HG03571 (cell line): ENCODE results near the gene PCTP.
A peak's percentile ranks its signal among the peaks of the same experiment; 100 is the strongest.

Experiments
- ATAC-seq: cut with Tn5 transposase; IDR thresholded peaks from one replicate; pipeline ENCODE4 v1.9.1; 2021; ENCODE audit not compliant: unreplicated experiment

PCTP gene

DNA sequence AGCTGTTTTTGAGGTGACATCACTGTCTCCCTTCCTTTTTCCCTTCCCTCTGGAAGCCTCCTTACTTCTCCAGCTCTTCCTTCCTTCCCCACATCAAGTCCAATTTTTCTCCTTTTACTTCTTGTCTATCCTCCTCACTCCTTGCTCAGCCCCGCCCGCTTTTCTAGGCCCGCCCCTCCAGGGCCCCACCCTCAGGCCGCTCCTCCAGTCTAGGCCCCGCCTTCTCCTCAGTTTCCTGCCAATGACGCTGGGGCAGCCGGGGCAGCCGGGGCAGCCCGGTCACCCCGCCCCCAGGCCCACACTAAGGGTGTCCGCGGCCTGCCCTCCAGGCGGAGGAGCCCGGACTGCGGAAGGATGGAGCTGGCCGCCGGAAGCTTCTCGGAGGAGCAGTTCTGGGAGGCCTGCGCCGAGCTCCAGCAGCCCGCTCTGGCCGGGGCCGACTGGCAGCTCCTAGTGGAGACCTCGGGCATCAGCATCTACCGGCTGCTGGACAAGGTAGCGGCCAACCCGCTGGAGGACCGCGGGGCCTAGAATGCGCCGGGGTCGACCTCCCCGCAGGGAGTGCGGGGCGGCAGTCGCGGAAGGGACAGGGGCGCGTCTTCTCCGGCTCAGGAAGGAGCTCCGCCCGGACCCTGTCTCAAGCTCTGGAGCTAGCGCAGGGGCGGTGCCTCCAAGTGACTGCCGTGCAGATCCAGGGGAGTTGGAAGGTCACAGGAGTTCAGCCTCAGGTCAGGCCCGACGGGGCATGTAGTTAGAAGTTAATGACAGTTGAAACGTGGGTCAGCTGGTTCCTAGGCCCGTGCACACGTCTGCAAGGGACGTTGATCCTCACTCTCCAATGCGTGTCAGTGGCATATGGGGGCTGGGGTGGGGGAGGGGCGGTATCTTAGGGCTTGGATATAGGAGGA is at the start of gene PCTP:
Gene PCTP (plus strand): TSS at position 302 of the 908 bp plus-strand sequence. CDS start 53 bp downstream, at position 355.
- ATAC-seq, result peak; percentile 99

DNA sequence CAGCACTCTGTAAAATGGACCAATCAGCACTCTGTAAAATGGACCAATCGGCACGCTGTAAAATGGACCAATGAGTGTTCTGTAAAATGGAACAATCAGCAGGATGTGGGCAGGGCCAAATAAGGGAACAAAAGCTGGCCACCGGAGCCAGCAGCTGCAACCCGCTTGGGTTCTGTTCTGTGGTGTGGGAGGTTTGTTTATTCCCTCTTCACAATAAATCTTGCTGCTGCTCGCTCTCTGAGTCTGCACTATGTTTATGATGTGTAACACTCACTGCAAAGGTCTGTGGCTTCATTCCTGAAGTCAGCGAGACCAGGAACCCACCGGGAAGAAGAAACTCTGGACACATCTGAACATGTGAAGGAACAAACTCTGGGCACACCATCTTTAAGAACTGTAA is 48.7 kb upstream of the PCTP start:
- ATAC-seq, result no peak

- ATAC-seq, result no peak
Measured at GRCh38 chr17:55704401-55704800, 46.5 kb upstream of the PCTP start.

- no peak for ATAC-seq
Measured at GRCh38 chr17:55705847-55706246, 45.0 kb upstream of the PCTP start.

DNA sequence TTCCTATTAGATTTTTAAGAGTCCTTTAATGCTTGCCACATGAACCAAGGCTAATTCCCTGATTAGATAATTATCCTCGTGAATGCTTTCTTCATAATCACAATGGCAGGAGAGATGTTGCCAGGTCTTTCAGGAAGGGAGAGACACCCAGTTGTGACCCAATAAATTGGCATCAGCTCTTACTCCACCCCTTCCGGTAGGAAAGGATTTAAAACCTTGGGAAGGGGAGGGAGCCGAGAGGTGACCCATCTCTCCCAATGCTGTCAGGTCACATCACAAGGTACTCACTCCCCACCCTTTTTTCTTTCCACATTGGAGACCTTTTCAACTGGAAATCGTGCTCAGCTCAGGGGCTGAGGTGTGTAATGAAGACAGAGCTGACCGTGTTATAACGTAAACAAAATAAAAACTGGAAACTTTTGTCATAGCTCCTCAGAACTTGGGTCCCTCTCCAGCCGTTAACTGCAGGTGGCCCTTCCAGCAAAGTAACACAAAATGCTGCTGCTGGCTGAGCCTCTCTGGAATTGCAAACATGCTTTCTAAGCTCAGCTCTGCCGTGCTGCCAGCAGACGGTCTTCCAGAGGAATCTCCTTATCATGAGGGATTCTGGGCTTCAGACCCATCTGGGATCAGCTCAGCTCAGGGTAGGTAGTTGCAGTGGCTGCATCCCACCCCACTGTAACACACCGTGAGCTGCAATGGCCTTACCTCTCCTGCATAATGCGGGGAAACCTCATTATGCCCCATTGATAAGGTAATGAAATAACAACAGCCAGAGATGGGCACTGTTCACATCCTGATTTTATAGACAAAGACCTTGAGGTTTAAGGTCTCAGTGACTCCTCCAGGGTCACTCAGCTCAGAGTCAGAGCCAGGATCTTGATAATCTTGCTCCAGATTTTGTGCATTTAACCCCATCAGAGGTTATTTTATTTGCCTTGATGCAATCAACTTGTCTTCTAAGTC is 43.8 kb upstream of the PCTP start:
- ATAC-seq, result no peak

GRCh38 chr17:55708175-55708974 is 42.5 kb upstream of the PCTP start:
- ATAC-seq, result no peak

- no peak for ATAC-seq
Measured at GRCh38 chr17:55709440-55709839, 41.4 kb upstream of the PCTP start.

DNA sequence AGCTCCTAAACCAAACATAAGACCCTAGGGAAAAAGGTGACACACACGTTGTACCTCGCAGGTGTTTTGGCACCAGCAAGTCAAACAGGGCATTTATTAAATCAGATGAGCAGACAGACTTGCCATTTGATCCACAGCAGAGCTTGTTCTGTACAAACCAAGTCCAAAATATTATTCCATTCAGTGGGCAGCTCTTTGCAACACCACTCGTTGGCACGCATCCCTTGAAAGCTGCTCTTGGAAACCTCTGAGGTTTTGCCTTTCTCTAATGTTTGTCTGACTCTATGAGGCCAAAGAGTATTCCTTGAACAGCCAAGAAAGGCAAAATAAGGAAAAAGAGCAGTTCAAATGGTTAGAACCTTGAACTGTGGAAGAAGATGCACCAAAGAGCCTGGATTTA is 40.9 kb upstream of the PCTP start:
- no peak for ATAC-seq

- ATAC-seq, result no peak
Measured at GRCh38 chr17:55710410-55710809, 40.4 kb upstream of the PCTP start.

DNA sequence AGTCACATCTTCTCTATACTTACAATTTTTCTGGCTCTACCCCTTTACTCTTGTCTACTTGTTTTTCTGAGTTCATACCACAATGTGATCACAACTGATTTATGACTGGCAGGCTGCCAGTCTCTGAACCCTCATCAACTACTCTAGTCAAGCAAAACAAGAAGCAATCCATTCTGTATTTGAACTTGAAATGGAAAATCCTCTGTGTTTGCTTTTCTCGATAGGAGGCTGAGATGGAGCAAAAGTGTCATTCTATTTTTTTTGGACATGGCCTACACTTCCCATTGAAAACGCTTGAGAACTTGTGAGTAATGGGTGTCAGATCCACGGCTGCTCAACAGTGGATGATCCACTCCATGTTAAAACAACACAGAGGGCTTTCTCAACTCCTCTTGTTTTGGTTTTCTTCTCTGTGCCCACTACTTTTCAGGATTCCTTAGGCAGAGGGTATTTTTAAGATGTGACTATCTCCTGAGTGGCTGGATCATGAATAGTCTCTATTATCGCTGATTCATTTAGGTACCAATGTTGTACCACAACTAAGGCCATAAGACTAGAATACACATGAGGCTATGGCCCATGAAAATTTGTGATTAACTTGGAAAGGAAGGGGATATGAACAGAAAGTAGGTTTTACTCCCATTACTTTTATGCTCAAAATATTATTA is 39.9 kb upstream of the PCTP start:
- ATAC-seq, result no peak

DNA sequence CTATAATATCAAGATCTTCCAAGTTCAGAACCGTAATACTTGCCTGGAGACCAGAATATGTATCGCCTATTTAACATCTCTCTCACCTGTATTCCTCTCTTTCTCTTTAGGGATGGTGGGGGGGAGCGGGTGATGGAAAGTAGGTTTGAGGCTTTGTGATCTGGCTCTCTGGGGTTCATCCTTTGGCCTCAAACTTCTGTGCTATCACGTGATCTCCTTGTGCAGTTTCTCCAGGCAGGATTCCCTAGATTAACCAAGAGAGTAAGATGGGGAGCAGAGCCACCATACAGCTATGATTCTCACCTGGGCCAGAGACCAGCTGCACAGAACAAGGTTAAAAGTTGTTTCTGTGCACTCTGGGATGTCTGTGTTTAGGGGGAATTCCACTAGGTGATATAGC is 33.4 kb upstream of the PCTP start:
- ATAC-seq, result no peak

- peak; percentile 57 for ATAC-seq
Measured at GRCh38 chr17:55717898-55718735, 32.7 kb upstream of the PCTP start.

DNA sequence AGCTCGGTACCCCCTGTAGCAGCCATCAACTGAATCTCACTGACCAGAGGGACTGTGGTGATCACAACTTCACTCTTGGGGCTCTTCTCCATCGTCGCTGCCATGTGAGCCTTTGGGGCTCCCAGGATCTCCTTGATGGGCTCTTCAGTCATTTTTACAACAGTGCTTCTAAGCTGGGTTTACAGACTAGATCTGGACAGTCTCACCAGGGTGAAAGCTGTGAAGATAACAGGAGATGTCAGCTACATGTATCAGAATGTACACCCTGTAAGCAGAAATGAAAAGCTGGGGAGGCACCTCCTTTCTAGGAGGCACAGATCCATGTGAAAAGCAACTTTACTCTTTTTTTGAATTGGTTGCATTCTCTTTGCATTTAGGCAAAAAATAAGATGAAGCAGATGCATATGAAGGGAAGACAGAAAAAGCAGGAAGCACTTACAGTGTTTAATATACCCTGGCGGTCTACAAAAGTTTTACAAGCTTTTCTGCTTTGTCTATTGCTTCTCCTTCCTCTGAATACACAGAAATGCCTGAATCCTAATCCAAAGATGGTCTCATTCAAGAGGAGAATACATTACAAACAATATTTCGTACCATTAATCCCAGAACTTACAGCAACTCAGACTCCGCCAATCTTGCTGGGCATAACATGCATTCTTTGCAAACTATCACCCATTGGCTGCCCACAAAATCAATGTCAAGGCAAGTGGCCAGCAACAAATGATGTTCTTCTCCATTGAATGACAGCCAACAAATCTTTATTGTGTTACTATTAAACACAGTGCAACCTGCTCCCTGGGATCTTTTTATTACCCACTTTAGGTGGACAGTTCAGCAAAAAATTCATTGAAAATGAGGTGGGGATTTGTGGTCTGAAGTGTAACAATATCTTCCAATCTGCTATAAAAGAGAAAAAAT is 29.7 kb upstream of the PCTP start:
- ATAC-seq, result no peak

GRCh38 chr17:55722016-55722736 is 28.7 kb upstream of the PCTP start:
- no peak for ATAC-seq

- no peak for ATAC-seq
Measured at GRCh38 chr17:55722742-55723487, 27.9 kb upstream of the PCTP start, which contains the start of gene TMEM100. Gene TMEM100 (minus strand): TSS chr17:55722864. CDS start chr17:55721070, 1,794 bp downstream.

DNA sequence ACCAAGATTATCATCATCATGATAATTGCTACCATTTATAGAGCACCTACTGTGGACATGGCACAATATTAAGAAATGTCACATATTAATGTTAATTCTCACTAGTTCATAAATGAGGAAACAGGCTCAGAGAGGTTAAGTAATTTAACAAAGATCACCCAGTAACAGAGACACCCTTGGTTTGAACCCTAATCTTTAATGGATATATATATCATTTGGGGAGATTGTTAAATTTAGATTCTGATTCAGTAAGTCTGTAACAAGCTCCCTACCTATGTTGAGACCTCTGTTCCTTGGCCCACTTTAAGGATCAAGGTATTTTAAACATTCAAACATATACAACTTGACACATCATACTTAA is 27.4 kb upstream of the PCTP start:
- ATAC-seq, result no peak

DNA sequence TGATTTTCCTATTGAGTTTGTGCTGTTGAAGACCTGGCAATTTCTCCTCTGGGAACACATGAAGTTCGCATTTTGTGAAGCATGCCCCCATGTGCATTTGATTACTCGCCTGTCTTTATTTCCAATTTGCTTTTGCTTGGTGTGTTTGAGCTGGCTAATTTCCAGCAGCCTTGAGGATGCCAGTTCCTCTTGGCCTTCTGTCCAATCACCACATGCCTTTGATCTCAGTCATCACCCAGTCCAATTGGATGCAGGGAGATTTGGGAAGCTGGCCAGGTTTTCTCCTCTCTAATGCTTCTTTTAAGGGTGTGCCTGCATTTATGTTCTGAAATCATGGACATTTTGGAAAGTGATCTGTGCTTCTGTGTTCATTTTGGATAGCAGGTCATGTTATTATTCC is 24.4 kb upstream of the PCTP start:
- ATAC-seq, result no peak
